Suprapubic skin (tissue), 4 donors: ENCODE data around the gene CAMK1D.

Experiments
- EP300 ChIP-seq: sonication (generic); formaldehyde crosslinking; IDR thresholded peaks from one replicate; pipeline ENCODE4 v1.6.1; 2017; ENCODE audit warnings: antibody characterized with exemption
- POLR2A ChIP-seq, 2 donors: fragments of 450-650 bp; IDR thresholded peaks; one replicate each; pipeline ENCODE4 v1.6.1; 2017; ENCODE audit warnings: antibody characterized with exemption in 2 of 2, mild to moderate bottlenecking in 2 of 2, moderate library complexity in 2 of 2
- POLR2AphosphoS5 ChIP-seq, 3 donors: sonication (generic); formaldehyde crosslinking; IDR thresholded peaks; one replicate each; pipeline ENCODE4 v1.6.1; 2017; ENCODE audit warnings: antibody characterized with exemption in 3 of 3
- TF ChIP-seq, protein P1 (sequence below), 2 donors: fragments of 200-600 bp in 1 of 2; fragments of 450-650 bp in 1 of 2; sonication (generic) in 1 of 2; IDR thresholded peaks; one replicate each; pipeline ENCODE4 v1.5.1; 2016 to 2019; ENCODE audit warnings: antibody characterized with exemption in 2 of 2, mild to moderate bottlenecking in 1 of 2, moderate library complexity in 1 of 2

DNA sequence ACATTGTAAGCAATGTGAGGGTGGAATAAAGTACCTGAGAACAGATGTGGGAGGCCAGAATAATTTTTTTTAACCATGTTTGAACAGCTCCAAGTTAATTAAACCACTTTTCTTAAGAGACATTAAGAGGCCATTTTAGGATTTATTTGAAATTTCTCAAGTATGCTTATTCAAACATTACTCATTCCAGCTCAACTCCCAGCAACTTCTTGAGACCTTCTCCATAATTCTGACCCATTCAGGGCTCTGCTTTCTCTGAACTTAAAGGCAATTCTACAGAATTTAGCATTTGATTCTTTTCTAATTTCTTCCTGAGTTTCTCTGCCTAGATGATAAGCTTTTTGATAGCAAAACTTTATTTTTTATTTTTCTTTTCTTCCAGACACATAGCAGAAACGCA lies 314.5 kb downstream of the CAMK1D start:
- TF ChIP-seq POLR2A (IDR thresholded peaks at IDR 0.05) (no peak), EP300 (no peak), POLR2AphosphoS5 (IDR thresholded peaks at IDR 0.05) (no peak)
- TF ChIP-seq, protein P1, sequence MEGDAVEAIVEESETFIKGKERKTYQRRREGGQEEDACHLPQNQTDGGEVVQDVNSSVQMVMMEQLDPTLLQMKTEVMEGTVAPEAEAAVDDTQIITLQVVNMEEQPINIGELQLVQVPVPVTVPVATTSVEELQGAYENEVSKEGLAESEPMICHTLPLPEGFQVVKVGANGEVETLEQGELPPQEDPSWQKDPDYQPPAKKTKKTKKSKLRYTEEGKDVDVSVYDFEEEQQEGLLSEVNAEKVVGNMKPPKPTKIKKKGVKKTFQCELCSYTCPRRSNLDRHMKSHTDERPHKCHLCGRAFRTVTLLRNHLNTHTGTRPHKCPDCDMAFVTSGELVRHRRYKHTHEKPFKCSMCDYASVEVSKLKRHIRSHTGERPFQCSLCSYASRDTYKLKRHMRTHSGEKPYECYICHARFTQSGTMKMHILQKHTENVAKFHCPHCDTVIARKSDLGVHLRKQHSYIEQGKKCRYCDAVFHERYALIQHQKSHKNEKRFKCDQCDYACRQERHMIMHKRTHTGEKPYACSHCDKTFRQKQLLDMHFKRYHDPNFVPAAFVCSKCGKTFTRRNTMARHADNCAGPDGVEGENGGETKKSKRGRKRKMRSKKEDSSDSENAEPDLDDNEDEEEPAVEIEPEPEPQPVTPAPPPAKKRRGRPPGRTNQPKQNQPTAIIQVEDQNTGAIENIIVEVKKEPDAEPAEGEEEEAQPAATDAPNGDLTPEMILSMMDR (IDR thresholded peaks at IDR 0.05) = no peak
